GM18508 (cell line): Measurements from ENCODE around the gene FMN1.

Experiments
- ATAC-seq: cut with Tn5 transposase; IDR thresholded peaks from one replicate; pipeline ENCODE4 v1.9.1; 2021; ENCODE audit warnings: moderate number of reproducible peaks; ENCODE audit not compliant: insufficient read depth, unreplicated experiment

FMN1 gene

GRCh38 chr15:32721596-32721995 is 472.9 kb downstream of the FMN1 start:
- ATAC-seq = no peak

GRCh38 chr15:32718821-32719716 is 475.4 kb downstream of the FMN1 start:
- no peak for ATAC-seq

- no peak for ATAC-seq
These were observed 476.2 kb downstream of the FMN1 start for GRCh38 chr15:32718227-32718820.

- no peak for ATAC-seq
These were observed 476.9 kb downstream of the FMN1 start, which contains the start of gene GREM1 for GRCh38 chr15:32717426-32718226. Gene GREM1 (plus strand): TSS chr15:32718004. CDS start chr15:32730691, 12,687 bp downstream.

GRCh38 chr15:32716915-32717425 is 477.5 kb downstream of the FMN1 start:
- ATAC-seq = no peak

- no peak for ATAC-seq
These were observed 478.1 kb downstream of the FMN1 start for GRCh38 chr15:32716216-32716914.
